Suprapubic skin (tissue), 4 donors: Measurements from ENCODE around the gene CHKB. TPM values are rescaled to one million over a fixed set of nuclear protein-coding genes. Genes with fewer than 3 reads are reported as not detected.
A peak's percentile ranks its signal among the peaks of the same experiment; 100 is the strongest.

Experiments used
- DNase-seq, 2 donors: peaks; one replicate each; pipeline ENCODE4 v3.0.0-alpha.2; 2019; ENCODE audit warnings: low spot score in 2 of 2
- H3K27ac ChIP-seq: fragments of 200-600 bp; sonication (generic); one replicate; pipeline ENCODE4 v1.5.1; 2019
- H3K27me3 ChIP-seq: fragments of 200-600 bp; sonication (generic); one replicate; pipeline ENCODE4 v1.5.1; 2019
- H3K36me3 ChIP-seq: fragments of 200-600 bp; sonication (generic); one replicate; pipeline ENCODE4 v1.5.1; 2019
- H3K4me1 ChIP-seq: fragments of 200-600 bp; sonication (generic); one replicate; pipeline ENCODE4 v1.5.1; 2019
- H3K4me3 ChIP-seq: fragments of 200-600 bp; sonication (generic); one replicate; pipeline ENCODE4 v1.5.1; 2019; ENCODE audit warnings: mild to moderate bottlenecking
- H3K9me3 ChIP-seq: fragments of 200-600 bp; sonication (generic); one replicate; pipeline ENCODE4 v1.5.1; 2019
- EP300 ChIP-seq: sonication (generic); formaldehyde crosslinking; IDR thresholded peaks from one replicate; pipeline ENCODE4 v1.6.1; 2017; ENCODE audit warnings: antibody characterized with exemption
- POLR2A ChIP-seq, 2 donors: fragments of 450-650 bp; IDR thresholded peaks; one replicate each; pipeline ENCODE4 v1.6.1; 2017; ENCODE audit warnings: antibody characterized with exemption in 2 of 2, mild to moderate bottlenecking in 2 of 2, moderate library complexity in 2 of 2
- POLR2AphosphoS5 ChIP-seq, 3 donors: sonication (generic); formaldehyde crosslinking; IDR thresholded peaks; one replicate each; pipeline ENCODE4 v1.6.1; 2017; ENCODE audit warnings: antibody characterized with exemption in 3 of 3
- WGBS: methylation state at CpG from one replicate; pipeline ENCODE4 v1.1.5; 2018; 5-methylcytosine and 5-hydroxymethylcytosine counted together
- total RNA-seq, 4 donors: library from RNA; depleted of rRNA; stranded (reverse); fragments of >200 nt; gene quantifications; one replicate each; pipeline ENCODE4 v1.1.0, GENCODE V29; 2016
- TF ChIP-seq, protein P1 (sequence below), 2 donors: fragments of 200-600 bp in 1 of 2; fragments of 450-650 bp in 1 of 2; sonication (generic) in 1 of 2; IDR thresholded peaks; one replicate each; pipeline ENCODE4 v1.5.1; 2016 to 2019; ENCODE audit warnings: antibody characterized with exemption in 2 of 2, mild to moderate bottlenecking in 1 of 2, moderate library complexity in 1 of 2

Gene CHKB
- total RNA-seq, 4 donors from 2014 or later = 43.0 to 86.5 (median 73.0) TPM

DNA sequence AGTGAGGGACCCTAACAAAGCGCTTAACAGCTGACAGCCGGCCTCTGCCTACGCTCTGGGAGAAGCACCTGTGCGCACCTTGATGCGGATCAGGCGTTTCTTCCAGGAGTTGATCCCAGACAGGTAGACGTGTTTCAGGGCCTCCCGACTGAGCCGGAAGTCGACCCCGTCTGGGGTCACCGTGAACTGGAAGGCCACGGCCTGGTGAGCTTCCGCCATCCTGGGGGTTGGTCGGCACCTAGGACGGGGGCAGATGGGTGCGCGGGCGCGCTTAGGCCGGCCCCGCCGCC, 5.0 kb downstream of the CHKB start:
- Histone ChIP-seq H3K9me3 (no peaks in the 10 kb centered on the region), H3K27ac (no peak overlapping the region), H3K27me3 (no peaks in the 10 kb centered on the region), H3K4me3 (no peak overlapping the region), H3K4me1 (peaks cover 26% of the 10 kb centered on the region), H3K36me3 (peaks cover 14% of the 10 kb centered on the region)
- peak in 1 of 2 donors; percentile 51 for DNase-seq
- TF ChIP-seq POLR2A (IDR thresholded peaks at IDR 0.05) (no peak), POLR2AphosphoS5 (IDR thresholded peaks at IDR 0.05) (no peak), EP300 (no peak)
- TF ChIP-seq, protein P1, sequence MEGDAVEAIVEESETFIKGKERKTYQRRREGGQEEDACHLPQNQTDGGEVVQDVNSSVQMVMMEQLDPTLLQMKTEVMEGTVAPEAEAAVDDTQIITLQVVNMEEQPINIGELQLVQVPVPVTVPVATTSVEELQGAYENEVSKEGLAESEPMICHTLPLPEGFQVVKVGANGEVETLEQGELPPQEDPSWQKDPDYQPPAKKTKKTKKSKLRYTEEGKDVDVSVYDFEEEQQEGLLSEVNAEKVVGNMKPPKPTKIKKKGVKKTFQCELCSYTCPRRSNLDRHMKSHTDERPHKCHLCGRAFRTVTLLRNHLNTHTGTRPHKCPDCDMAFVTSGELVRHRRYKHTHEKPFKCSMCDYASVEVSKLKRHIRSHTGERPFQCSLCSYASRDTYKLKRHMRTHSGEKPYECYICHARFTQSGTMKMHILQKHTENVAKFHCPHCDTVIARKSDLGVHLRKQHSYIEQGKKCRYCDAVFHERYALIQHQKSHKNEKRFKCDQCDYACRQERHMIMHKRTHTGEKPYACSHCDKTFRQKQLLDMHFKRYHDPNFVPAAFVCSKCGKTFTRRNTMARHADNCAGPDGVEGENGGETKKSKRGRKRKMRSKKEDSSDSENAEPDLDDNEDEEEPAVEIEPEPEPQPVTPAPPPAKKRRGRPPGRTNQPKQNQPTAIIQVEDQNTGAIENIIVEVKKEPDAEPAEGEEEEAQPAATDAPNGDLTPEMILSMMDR (IDR thresholded peaks at IDR 0.05) = no peak
- WGBS = 72% methylated on average over 7 of the region's 23 CpGs

DNA sequence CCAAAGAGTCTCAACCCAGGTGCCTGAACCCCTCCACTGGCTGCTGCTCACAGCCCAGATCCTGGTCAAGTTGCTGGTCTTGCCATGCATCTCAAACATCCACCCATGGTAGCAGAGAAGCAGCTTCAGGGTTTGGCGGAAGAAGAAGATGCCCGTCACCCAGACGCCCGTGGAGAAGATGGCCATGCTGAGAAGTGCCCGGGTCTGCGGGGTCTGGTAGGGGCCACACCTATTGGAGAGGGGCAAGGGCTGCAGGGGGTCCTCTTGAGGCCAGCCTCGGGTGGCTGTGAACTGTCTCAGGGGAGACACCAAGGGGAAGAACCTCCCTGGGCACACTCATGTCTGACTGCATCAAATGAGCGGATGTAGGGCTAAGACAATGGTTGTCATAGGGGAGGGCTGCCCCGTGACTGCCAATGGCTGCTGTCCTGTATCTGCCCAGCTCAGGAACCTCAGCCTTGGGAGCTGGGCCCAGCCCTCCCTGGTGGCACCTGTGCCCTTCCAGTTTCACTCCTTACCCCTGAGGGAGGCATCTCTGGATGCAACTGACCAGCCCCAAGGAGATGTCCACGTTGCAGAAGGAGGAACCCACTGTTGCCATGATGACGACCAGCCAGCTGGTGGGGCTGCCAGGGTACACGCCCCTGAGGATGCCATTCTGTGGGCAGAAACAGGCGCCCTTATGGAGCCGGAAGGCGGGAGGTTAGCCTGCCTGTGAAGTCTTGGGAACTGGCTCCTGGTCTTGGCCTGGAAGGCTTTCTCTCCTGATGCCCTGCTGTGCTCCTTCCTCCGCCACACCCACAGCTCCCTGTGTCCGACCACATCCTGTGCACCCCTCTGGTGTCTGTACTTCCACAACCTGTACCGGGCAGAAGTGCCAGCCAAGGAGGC, 5.6 kb downstream of the CHKB start:
- no peaks in the 10 kb centered on the region for H3K9me3 ChIP-seq
- peak in 1 of 2 donors; percentile 51 for DNase-seq
- H3K4me1 ChIP-seq = peaks cover 23% of the 10 kb centered on the region
- H3K36me3 ChIP-seq = peaks cover 14% of the 10 kb centered on the region
- H3K4me3 ChIP-seq = no peak overlapping the region
- H3K27ac ChIP-seq = no peak overlapping the region
- H3K27me3 ChIP-seq = no peaks in the 10 kb centered on the region
- WGBS = 86% methylated on average over 13 of the region's 18 CpGs
- no peak for TF ChIP-seq POLR2A (IDR thresholded peaks at IDR 0.05)
- TF ChIP-seq, protein P1 (IDR thresholded peaks at IDR 0.05) = no peak

DNA sequence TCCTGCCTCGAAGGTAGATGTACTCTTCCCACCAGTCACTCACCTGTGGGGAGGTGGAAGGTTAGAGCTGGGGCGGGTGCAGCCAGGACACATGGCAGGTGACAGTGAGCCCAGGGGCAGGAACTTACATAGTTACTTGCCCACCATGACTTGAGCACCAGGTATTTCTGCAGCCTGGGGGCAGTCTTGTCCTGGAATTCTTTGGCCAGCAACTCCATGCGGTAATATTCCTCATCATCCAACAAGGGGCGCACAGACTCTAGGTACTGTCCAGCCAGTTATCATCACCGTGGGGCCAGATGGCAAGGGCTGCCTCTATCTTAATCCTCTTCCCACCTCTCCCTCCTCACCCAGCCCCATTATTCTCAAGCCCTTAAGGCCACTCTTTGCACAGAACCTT, 6.6 kb downstream of the CHKB start:
- Histone ChIP-seq H3K4me1 (peaks cover 14% of the 10 kb centered on the region), H3K9me3 (no peaks in the 10 kb centered on the region), H3K27me3 (no peaks in the 10 kb centered on the region), H3K36me3 (peaks cover 23% of the 10 kb centered on the region), H3K4me3 (no peak overlapping the region), H3K27ac (no peak overlapping the region)
- TF ChIP-seq POLR2AphosphoS5 (IDR thresholded peaks at IDR 0.05) (no peak), EP300 (no peak), POLR2A (IDR thresholded peaks at IDR 0.05) (no peak)
- TF ChIP-seq, protein P1 (IDR thresholded peaks at IDR 0.05) = no peak
- peak in 1 of 2 donors; percentile 48 for DNase-seq
- WGBS = 67% methylated on average over 5 of the region's 5 CpGs

DNA sequence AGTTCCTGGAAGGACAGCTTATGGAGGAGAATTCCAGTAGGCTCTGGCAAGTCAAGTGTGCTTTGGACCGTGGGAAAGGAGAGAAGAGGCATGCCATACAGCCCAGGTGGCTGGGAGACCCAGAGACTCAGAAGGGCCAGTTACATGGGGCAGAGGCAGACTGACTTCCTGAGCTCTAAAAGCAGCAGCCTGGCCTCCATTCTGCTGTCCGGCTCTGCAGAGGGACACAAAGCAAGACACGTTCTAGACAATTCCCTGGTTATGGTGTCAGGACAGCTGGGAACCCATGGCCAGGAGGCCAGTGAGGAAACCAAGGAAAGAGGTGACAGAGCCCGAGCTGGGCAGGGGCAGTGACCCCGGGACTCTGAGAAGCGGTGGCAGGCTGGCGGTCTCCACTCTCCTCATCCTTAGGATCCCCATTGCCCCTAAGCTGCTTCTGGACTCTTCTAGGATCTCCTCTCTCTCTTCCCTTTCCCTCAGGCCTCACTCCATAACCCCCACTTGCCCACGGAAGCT, 7.2 kb downstream of the CHKB start:
- Histone ChIP-seq H3K9me3 (no peaks in the 10 kb centered on the region), H3K4me1 (peaks cover 14% of the 10 kb centered on the region), H3K27ac (no peak overlapping the region), H3K4me3 (no peak overlapping the region), H3K27me3 (no peaks in the 10 kb centered on the region), H3K36me3 (peaks cover 28% of the 10 kb centered on the region)
- peak in 1 of 2 donors; percentile 33 for DNase-seq
- WGBS = 87% methylated on average over 8 of the region's 8 CpGs
- TF ChIP-seq, protein P1 (IDR thresholded peaks at IDR 0.05) = no peak
- TF ChIP-seq POLR2AphosphoS5 (IDR thresholded peaks at IDR 0.05) = no peak
- no peak for TF ChIP-seq POLR2A (IDR thresholded peaks at IDR 0.05)
- TF ChIP-seq EP300 = no peak

DNA sequence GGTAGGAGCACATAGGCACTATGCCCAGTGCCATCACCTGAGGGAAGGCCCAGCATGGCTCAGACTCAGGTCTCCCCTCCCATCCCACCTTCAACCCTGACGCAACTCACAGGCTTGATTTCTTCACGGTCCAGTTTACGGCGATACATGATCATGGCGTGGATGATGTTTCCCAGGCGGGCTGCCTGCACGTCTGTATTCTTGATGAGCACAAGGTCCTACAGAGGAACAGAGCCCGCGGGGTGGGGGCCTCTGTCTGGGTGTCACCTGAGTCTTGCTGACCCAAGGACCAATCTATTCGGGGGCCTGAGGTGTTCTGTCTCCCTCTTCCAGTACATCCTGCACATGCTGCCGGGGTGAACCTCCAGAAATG, 8.3 kb downstream of the CHKB start:
- no peaks in the 10 kb centered on the region for H3K9me3 ChIP-seq
- peaks cover 33% of the 10 kb centered on the region for H3K36me3 ChIP-seq
- DNase-seq = peak in 1 of 2 donors; percentile 55
- 91% methylated on average over 11 of the region's 11 CpGs for WGBS
- H3K27ac ChIP-seq = no peak overlapping the region
- no peak overlapping the region for H3K4me3 ChIP-seq
- H3K4me1 ChIP-seq = peaks cover 14% of the 10 kb centered on the region
- H3K27me3 ChIP-seq = no peaks in the 10 kb centered on the region
- no peak for TF ChIP-seq POLR2AphosphoS5 (IDR thresholded peaks at IDR 0.05)
- no peak for TF ChIP-seq EP300
